C4-2B (cell line): ENCODE results near the gene SHC1.

Source experiments
- CTCF ChIP-seq: fragments of 450-650 bp; conservative IDR thresholded peaks from 2 replicates; pipeline ENCODE4 v1.5.1; 2017; ENCODE audit warnings: mild to moderate bottlenecking
- ZFX ChIP-seq: fragments of 450-650 bp; IDR thresholded peaks from 2 replicates; pipeline ENCODE4 v1.6.1; 2017

GRCh38 chr1:154959426-154959780 lies 11.1 kb downstream of the SHC1 start:
- TF ChIP-seq CTCF (no peak), ZFX (no peak)
